SK-N-SH (cell line): ENCODE measurements around the gene LHFPL6. TPM values are rescaled to one million over a fixed set of nuclear protein-coding genes. Genes with fewer than 3 reads are reported as not detected.

Experiments
- CTCF ChIA-PET: fragments of 300-600, 350-600 bp; formaldehyde crosslinking; extraction: SDS; loops from one replicate; lab custom pipeline; 2021; lab: Yijun Ruan, JAX
- POLR2A ChIA-PET: fragments of 350-600 bp; sonication (Branson Sonifier 250); formaldehyde crosslinking; extraction: SDS; loops from one replicate; lab custom pipeline; 2020; ENCODE audit warnings: antibody characterized with exemption, inconsistent platforms; lab: Yijun Ruan, JAX
- DNase-seq: peaks from one replicate; pipeline ENCODE4 v3.0.0; 2012
- H2AFZ ChIP-seq: fragments of 200-600 bp; sonication (generic); 2 replicates; pipeline ENCODE4 v1.8.1; 2016; ENCODE audit warnings: antibody characterized with exemption, mild to moderate bottlenecking, low read depth
- H3F3A ChIP-seq: fragments of 200-600 bp; sonication (generic); replicated peaks from 2 replicates; pipeline ENCODE3; 2016; ENCODE audit warnings: antibody characterized with exemption, mild to moderate bottlenecking; ENCODE audit not compliant: insufficient read depth
- H3K27ac ChIP-seq, 2 experiments: fragments of 200-500 bp in 1 of 2; fragments of 200-600 bp in 1 of 2; sonication (Bioruptor generic) in 1 of 2; sonication (generic), shearing (Covaris generic) in 1 of 2; 2 replicates each; pipeline versions ENCODE4 v1.5.1 to v1.6.1; 2014 to 2016; ENCODE audit warnings: low read depth in 2 of 2, inconsistent platforms in 1 of 2, low read length in 1 of 2, mild to moderate bottlenecking in 1 of 2, mixed read lengths in 1 of 2
- H3K27me3 ChIP-seq: fragments of 200-600 bp; sonication (generic), shearing (Covaris generic); 2 replicates; pipeline ENCODE4 v1.6.1; 2016; ENCODE audit warnings: mixed run types; ENCODE audit not compliant: insufficient read depth
- H3K36me3 ChIP-seq, 2 experiments: fragments of 200-500 bp in 1 of 2; fragments of 200-600 bp in 1 of 2; sonication (Bioruptor generic) in 1 of 2; sonication (generic) in 1 of 2; replicated peaks in 1 of 2; 2 replicates each; pipeline versions ENCODE3 to v1.5.1; 2014 to 2016; ENCODE audit warnings: low read length in 1 of 2, mild to moderate bottlenecking in 1 of 2; ENCODE audit not compliant: insufficient read depth in 2 of 2, control insufficient read depth in 1 of 2
- H3K4me1 ChIP-seq, 2 experiments: fragments of 200-500 bp in 1 of 2; fragments of 200-600 bp in 1 of 2; sonication (Bioruptor generic) in 1 of 2; sonication (generic), shearing (Covaris generic) in 1 of 2; 2 replicates each; pipeline versions ENCODE4 v1.5.1 to v1.6.1; 2014 to 2016; ENCODE audit warnings: low read depth in 1 of 2, low read length in 1 of 2, mixed run types in 1 of 2; ENCODE audit not compliant: insufficient read depth in 2 of 2, control insufficient read depth in 1 of 2
- H3K4me2 ChIP-seq: fragments of 200-600 bp; sonication (generic), shearing (Covaris generic); 2 replicates; pipeline ENCODE4 v1.6.1; 2017; ENCODE audit warnings: mixed run types
- H3K4me3 ChIP-seq, 2 experiments: fragments of 200-500 bp in 1 of 2; fragments of 200-600 bp in 1 of 2; sonication (Bioruptor generic) in 1 of 2; sonication (generic), shearing (Covaris generic) in 1 of 2; 2 replicates each; pipeline versions ENCODE4 v1.5.1 to v1.8.1; 2014 to 2016; ENCODE audit warnings: low read depth in 2 of 2, inconsistent platforms in 1 of 2, low read length in 1 of 2, mild to moderate bottlenecking in 1 of 2, mixed read lengths in 1 of 2, moderate library complexity in 1 of 2
- H3K79me2 ChIP-seq: fragments of 200-600 bp; sonication (generic); 2 replicates; pipeline ENCODE4 v1.8.1; 2017; ENCODE audit warnings: mild to moderate bottlenecking; ENCODE audit not compliant: insufficient read depth
- H3K9ac ChIP-seq: fragments of 200-600 bp; sonication (generic); 2 replicates; pipeline ENCODE4 v1.6.1; 2017; ENCODE audit warnings: mixed run types
- H3K9me2 ChIP-seq: fragments of 200-600 bp; sonication (generic); 2 replicates; pipeline ENCODE4 v1.6.1; 2017; ENCODE audit warnings: mixed run types
- H3K9me3 ChIP-seq: fragments of 200-600 bp; sonication (generic); 2 replicates; pipeline ENCODE4 v1.6.1; 2017; ENCODE audit warnings: mixed run types, mild to moderate bottlenecking, moderate library complexity
- H4K20me1 ChIP-seq: fragments of 200-600 bp; sonication (generic); 2 replicates; pipeline ENCODE4 v1.6.1; 2017; ENCODE audit warnings: mild to moderate bottlenecking, mixed run types; ENCODE audit not compliant: insufficient read depth
- CTCF ChIP-seq: fragments of 200-600 bp; sonication (generic); IDR thresholded peaks from 2 replicates; pipeline ENCODE4 v1.6.1; 2017; ENCODE audit warnings: antibody characterized with exemption, mild to moderate bottlenecking, moderate library complexity
- EP300 ChIP-seq, 2 experiments: IDR thresholded peaks; 2 replicates each; pipeline versions ENCODE4 v1.4.0 to v1.6.1; 2012; ENCODE audit warnings: borderline replicate concordance in 1 of 2, low read depth in 1 of 2, low read length in 1 of 2
- EZH2phosphoT487 ChIP-seq: fragments of 200-600 bp; sonication (generic); IDR thresholded peaks from 2 replicates; pipeline ENCODE4 v1.6.1; 2017; ENCODE audit warnings: low read depth, mixed run types, mild to moderate bottlenecking, antibody characterized with exemption, moderate library complexity, borderline replicate concordance
- FOXJ3 ChIP-seq: sonication (generic); formaldehyde crosslinking; IDR thresholded peaks from 2 replicates; pipeline ENCODE4 v1.5.1; 2020; ENCODE audit warnings: mild to moderate bottlenecking, missing genetic modification reagents
- GATA2 ChIP-seq: sonication (generic); formaldehyde crosslinking; IDR thresholded peaks from 2 replicates; pipeline ENCODE4 v1.5.0; 2020; ENCODE audit warnings: mild to moderate bottlenecking, missing genetic modification reagents
- IRF3 ChIP-seq: fragments of 150-350 bp; IDR thresholded peaks from 2 replicates; pipeline ENCODE4 v1.6.1; 2016; ENCODE audit warnings: mild to moderate bottlenecking, low read depth, low read length
- MAX ChIP-seq: IDR thresholded peaks from 2 replicates; pipeline ENCODE4 v1.4.0; 2012; ENCODE audit warnings: low read depth
- MEF2A ChIP-seq: IDR thresholded peaks from 2 replicates; pipeline ENCODE4 v1.4.0; 2012; ENCODE audit warnings: low read depth, borderline replicate concordance
- MXI1 ChIP-seq: IDR thresholded peaks from 2 replicates; pipeline ENCODE4 v1.6.1; 2012; ENCODE audit warnings: mild to moderate bottlenecking, low read depth, low read length, improper control_type of control experiment
- NRF1 ChIP-seq: IDR thresholded peaks from 2 replicates; pipeline ENCODE4 v1.6.1; 2012; ENCODE audit warnings: low read depth, mild to moderate bottlenecking, low read length
- PBX3 ChIP-seq: IDR thresholded peaks from 2 replicates; pipeline ENCODE4; 2012
- POLR2AphosphoS5 ChIP-seq: IDR thresholded peaks from 2 replicates; pipeline ENCODE4 v1.6.1; 2012; ENCODE audit warnings: low read depth, low read length
- RAD21 ChIP-seq: IDR thresholded peaks from 2 replicates; pipeline ENCODE4 v1.6.1; 2012; ENCODE audit warnings: mild to moderate bottlenecking, low read length
- RCOR1 ChIP-seq: fragments of 150-350 bp; IDR thresholded peaks from 2 replicates; pipeline ENCODE4 v1.6.1; 2017; ENCODE audit warnings: antibody characterized with exemption, low read length
- RXRA ChIP-seq: IDR thresholded peaks from 2 replicates; pipeline ENCODE4 v1.4.0; 2012; ENCODE audit warnings: low read depth, mild to moderate bottlenecking, borderline replicate concordance
- SIN3A ChIP-seq: IDR thresholded peaks from 2 replicates; pipeline ENCODE4 v1.6.1; 2012; ENCODE audit warnings: low read depth, mild to moderate bottlenecking, low read length, moderate library complexity, borderline replicate concordance
- TAF1 ChIP-seq: IDR thresholded peaks from 2 replicates; pipeline ENCODE4 v1.6.1; 2012; ENCODE audit warnings: low read depth, mild to moderate bottlenecking, low read length, moderate library complexity, borderline replicate concordance
- USF1 ChIP-seq: IDR thresholded peaks from 2 replicates; pipeline ENCODE4 v1.4.0; 2012; ENCODE audit warnings: low read depth, borderline replicate concordance
- WGBS: methylation state at CpG from one replicate; pipeline ENCODE4 v1.1.6; 2017; ENCODE audit warnings: low lambda C conversion rate; 5-methylcytosine and 5-hydroxymethylcytosine counted together
- polyA plus RNA-seq, 3 experiments: library from polyadenylated mRNA; depleted of rRNA; stranded (reverse); fragments of >200 nt; gene quantifications; 2 replicates each; pipeline ENCODE4 v1.2.3, GENCODE V29; 2012

The LHFPL6 gene
- polyA plus RNA-seq, 1 of the 3 experiments (the other 2 are of a cell fraction): 22.2 TPM

- POLR2A ChIA-PET: no interaction called here
- 87% methylated on average over 5 of the region's 5 CpGs for WGBS
- H3K9me2 ChIP-seq: no peaks in the 10 kb centered on the region
- TF ChIP-seq USF1 (no peak), MXI1 (no peak), MEF2A (no peak), NRF1 (no peak), IRF3 (no peak), SIN3A (no peak), RCOR1 (no peak), CTCF (no peak)
- TF ChIP-seq, all 33 proteins: peak for 0
- Histone ChIP-seq H3K27me3 (no peaks in the 10 kb centered on the region), H3K4me2 (no peak overlapping the region), H3F3A (no peaks in the 10 kb centered on the region), H3K9ac (no peak overlapping the region), H4K20me1 (no peaks in the 10 kb centered on the region), H3K27ac (no peak overlapping the region), H3K4me3 (no peak overlapping the region), H2AFZ (no peak overlapping the region), H3K36me3 (no peaks in the 10 kb centered on the region), H3K9me3 (no peaks in the 10 kb centered on the region), H3K79me2 (no peaks in the 10 kb centered on the region; the same call in 1 of the 2 replicates), H3K4me1 (peaks cover 0 to 11% of the 10 kb centered on the region in 2 experiments; a peak in 3 of 4 replicates)
- no peak for DNase-seq
- CTCF ChIA-PET: interaction anchor here (6.2 kb wide), 1 partner anchor 11 kb away, joined by 30 read pairs; no protein-coding TSS in a partner anchor
These were observed 1.8 kb upstream of the LHFPL6 start for GRCh38 chr13:39604756-39605155.

- Histone ChIP-seq H3K9ac (peak overlapping the region; percentile 73), H3K36me3 (no peaks in the 10 kb centered on the region), H3K9me3 (no peaks in the 10 kb centered on the region), H3K4me1 (peaks cover 0 to 14% of the 10 kb centered on the region in 2 experiments; a peak in 3 of 4 replicates), H3K27me3 (no peaks in the 10 kb centered on the region), H3K9me2 (no peaks in the 10 kb centered on the region), H2AFZ (peak overlapping the region; percentile 98), H4K20me1 (no peaks in the 10 kb centered on the region), H3K79me2 (no peaks in the 10 kb centered on the region; the same call in 1 of the 2 replicates), H3K27ac (peak overlapping the region; percentile 8 to 62; a peak in 3 of 4 replicates), H3K4me3 (peak overlapping the region; percentile 86 to 96), H3K4me2 (peak overlapping the region; percentile 94), H3F3A (no peaks in the 10 kb centered on the region)
- POLR2A ChIA-PET: interaction anchor here (0.6 kb wide), 1 partner anchor 68 kb away, joined by 3 read pairs; no protein-coding TSS in a partner anchor
- CTCF ChIA-PET: interaction anchor here (0.6 to 6.2 kb wide), 7 partner anchors 9 to 553 kb away, joined by 3 to 44 read pairs (median 4); no protein-coding TSS in a partner anchor
- no peak for TF ChIP-seq PBX3
- no peak for TF ChIP-seq TAF1
- TF ChIP-seq CTCF: no peak
- no peak for TF ChIP-seq MAX
- no peak for TF ChIP-seq USF1
- TF ChIP-seq EZH2phosphoT487: no peak
- TF ChIP-seq FOXJ3 (CRISPR knock-in tag): no peak
- TF ChIP-seq NRF1: no peak
- TF ChIP-seq RAD21: no peak
- TF ChIP-seq RXRA: no peak
- TF ChIP-seq POLR2AphosphoS5: no peak
- no peak for TF ChIP-seq GATA2 (CRISPR knock-in tag)
- no peak for TF ChIP-seq EP300 (IDR thresholded peaks at IDR 0.05; ENCODE audit: borderline replicate concordance in 1 of 2, low read depth in 1 of 2, low read length in 1 of 2)
- peak; percentile 25 for DNase-seq
- WGBS: 5% methylated on average over 13 of the region's 15 CpGs
These were observed 493 bp upstream of the LHFPL6 start for GRCh38 chr13:39603424-39603947.
